Activated CD8-positive, alpha-beta memory T cell treated with anti-CD3 and anti-CD28 coated beads, Interleukin-2, amount 10 ng/mL, durations not matched to agents 7 days and 5 days (primary cell): Measurements from ENCODE around the gene PRRG1. TPM values are rescaled to one million over a fixed set of nuclear protein-coding genes. Genes with fewer than 3 reads are reported as not detected.

Experiments
- ATAC-seq: fragments of 150-1000 bp; cut with Tn5 transposase; one replicate; pipeline ENCODE4 v1.10.0; 2021; ENCODE audit warnings: moderate library complexity
- CTCF ChIA-PET: fragments of 350-600 bp; sonication (Branson Sonifier 250); formaldehyde crosslinking; loops from one replicate; lab custom pipeline; 2021; ENCODE audit warnings: antibody characterized with exemption; lab: Charles Lee
- DNase-seq: peaks from one replicate; pipeline ENCODE4 v3.0.0-alpha.2; 2020
- H3K27ac Mint-ChIP-seq: one replicate; pipeline ENCODE4 v1.8.0; 2021; ENCODE audit warnings: mild to moderate bottlenecking, mixed read lengths
- H3K27me3 Mint-ChIP-seq: one replicate; pipeline ENCODE4 v1.8.0; 2021; ENCODE audit warnings: mixed read lengths
- H3K36me3 Mint-ChIP-seq: one replicate; pipeline ENCODE4 v1.8.0; 2021; ENCODE audit warnings: mild to moderate bottlenecking, mixed read lengths
- H3K4me1 Mint-ChIP-seq: one replicate; pipeline ENCODE4 v1.8.0; 2021; ENCODE audit warnings: mixed read lengths
- H3K4me3 Mint-ChIP-seq: one replicate; pipeline ENCODE4 v1.8.0; 2021; ENCODE audit warnings: mild to moderate bottlenecking, moderate library complexity, mixed read lengths
- H3K9me3 Mint-ChIP-seq: one replicate; pipeline ENCODE4 v1.8.0; 2022; ENCODE audit warnings: low read depth, mixed read lengths
- total RNA-seq, 2 experiments: library from RNA; stranded (reverse); gene quantifications; one replicate each; pipeline ENCODE4 v1.2.3, GENCODE V29; 2021

Gene PRRG1
- total RNA-seq, 2 experiments from 2014 or later: not detected

DNA sequence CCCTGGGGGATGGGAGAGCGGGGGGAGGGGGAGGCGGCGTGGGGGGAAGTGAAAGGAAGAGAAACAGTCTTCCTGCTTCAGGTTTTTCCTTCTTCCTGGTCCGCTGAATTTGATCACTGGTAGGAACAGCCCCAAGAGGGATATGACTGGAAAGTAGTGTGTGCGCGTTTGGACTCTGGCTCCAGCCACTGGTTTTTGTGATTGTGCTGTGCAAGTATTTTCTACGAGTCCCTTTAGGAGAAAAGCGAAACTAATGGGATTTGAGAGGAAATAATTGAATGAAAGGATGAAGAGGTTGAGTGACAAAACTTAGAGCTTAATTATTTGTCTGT lies 836 bp downstream of the PRRG1 start:
- H3K4me3 Mint-ChIP-seq: no peak overlapping the region
- H3K4me1 Mint-ChIP-seq: peaks cover 3% of the 10 kb centered on the region
- H3K9me3 Mint-ChIP-seq: no peaks in the 10 kb centered on the region
- CTCF ChIA-PET: no interaction called here
- H3K27me3 Mint-ChIP-seq: peaks cover 14% of the 10 kb centered on the region
- ATAC-seq (no peak), DNase-seq (no peak)
- H3K27ac Mint-ChIP-seq: no peak overlapping the region
- no peaks in the 10 kb centered on the region for H3K36me3 Mint-ChIP-seq

DNA sequence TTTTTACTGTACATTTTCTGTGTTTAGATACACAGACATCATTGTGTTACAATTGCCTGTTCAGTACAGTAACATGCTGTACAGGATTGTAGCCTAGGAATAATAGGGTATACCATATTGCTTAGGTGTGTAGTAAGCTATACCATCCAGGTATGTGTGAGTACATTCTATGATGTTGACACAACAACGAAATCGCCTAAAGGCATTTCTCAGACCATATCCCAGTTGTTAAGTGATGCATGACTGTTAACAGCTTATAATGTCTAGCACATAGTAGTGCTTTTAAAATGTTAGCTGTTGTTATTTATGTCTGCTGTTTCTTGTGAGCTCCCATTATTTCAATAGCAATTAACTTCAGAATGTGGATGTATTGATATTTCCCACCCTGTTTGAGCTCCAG lies 4.5 kb downstream of the PRRG1 start:
- no peak for DNase-seq
- H3K4me3 Mint-ChIP-seq: no peak overlapping the region
- H3K9me3 Mint-ChIP-seq: no peaks in the 10 kb centered on the region
- H3K27me3 Mint-ChIP-seq: peaks cover 13% of the 10 kb centered on the region
- no peaks in the 10 kb centered on the region for H3K36me3 Mint-ChIP-seq
- peaks cover 3% of the 10 kb centered on the region for H3K4me1 Mint-ChIP-seq
- H3K27ac Mint-ChIP-seq: no peak overlapping the region
- CTCF ChIA-PET: no interaction called here
- ATAC-seq: no peak

DNA sequence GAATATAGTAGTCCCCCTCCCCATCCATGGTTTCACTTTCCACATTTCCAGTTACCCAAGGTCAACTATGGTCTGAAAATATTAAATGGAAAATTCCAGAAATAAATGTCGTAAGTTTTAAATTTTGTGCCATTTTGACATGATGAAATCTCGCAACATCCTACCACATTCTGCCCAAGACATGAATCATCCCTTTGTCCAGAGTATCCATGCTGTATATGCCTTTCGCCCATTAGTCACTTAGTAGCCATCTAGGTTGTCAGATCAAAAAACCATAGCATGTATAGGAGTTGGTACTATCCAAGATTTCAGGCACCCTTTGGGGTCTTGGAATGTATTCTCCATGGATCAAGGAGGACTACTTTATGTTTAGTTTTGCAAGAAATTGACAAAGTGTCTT lies 8.3 kb downstream of the PRRG1 start:
- Mint-ChIP-seq H3K27me3 (no peaks in the 10 kb centered on the region), H3K4me1 (no peaks in the 10 kb centered on the region), H3K36me3 (no peaks in the 10 kb centered on the region), H3K27ac (no peak overlapping the region), H3K9me3 (no peaks in the 10 kb centered on the region), H3K4me3 (no peak overlapping the region)
- DNase-seq: no peak
- CTCF ChIA-PET: no interaction called here
- ATAC-seq: no peak

DNA sequence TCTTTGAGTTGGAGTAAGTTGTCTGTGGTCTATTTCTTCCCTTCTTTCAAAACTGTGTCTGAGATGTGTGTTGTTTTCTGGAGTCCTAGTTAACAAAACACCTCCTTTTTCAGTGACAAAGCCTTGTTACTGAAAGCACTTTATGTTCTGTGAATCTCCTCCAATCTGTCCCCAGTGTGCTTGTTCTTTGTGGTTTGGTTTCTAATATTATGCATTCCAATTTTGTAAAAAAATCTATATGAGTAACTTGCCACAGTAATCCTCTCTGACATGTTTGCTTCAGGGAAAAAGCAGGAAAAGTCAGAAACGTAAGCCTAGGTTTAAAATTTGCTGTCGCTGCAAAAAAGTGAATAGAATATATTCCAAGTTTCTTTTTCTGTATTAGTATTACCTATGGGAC lies 12.4 kb downstream of the PRRG1 start:
- no peaks in the 10 kb centered on the region for H3K36me3 Mint-ChIP-seq
- H3K9me3 Mint-ChIP-seq: no peaks in the 10 kb centered on the region
- no peaks in the 10 kb centered on the region for H3K4me1 Mint-ChIP-seq
- H3K27ac Mint-ChIP-seq: no peak overlapping the region
- no peak overlapping the region for H3K4me3 Mint-ChIP-seq
- ATAC-seq (no peak), DNase-seq (no peak)
- CTCF ChIA-PET: no interaction called here
- no peaks in the 10 kb centered on the region for H3K27me3 Mint-ChIP-seq

DNA sequence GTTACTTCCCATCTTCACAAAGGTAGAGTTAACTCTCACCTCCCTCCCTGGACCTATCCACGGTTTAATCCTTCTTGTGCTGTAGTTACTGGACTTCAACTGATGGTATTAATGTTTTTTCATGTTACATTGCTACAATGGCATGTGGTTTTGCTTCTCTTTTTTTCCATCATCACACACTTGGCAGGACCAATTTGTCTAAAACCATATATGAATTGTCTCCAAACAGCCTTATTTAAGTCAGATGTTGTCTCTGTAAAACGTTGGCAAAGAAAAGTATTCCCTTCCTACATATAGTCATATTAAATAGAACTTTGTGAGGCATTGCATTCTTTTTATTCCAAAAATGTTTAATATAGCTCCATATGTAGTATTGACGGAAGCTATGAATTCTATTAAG lies 15.5 kb downstream of the PRRG1 start:
- H3K27ac Mint-ChIP-seq: no peak overlapping the region
- CTCF ChIA-PET: no interaction called here
- no peaks in the 10 kb centered on the region for H3K9me3 Mint-ChIP-seq
- no peaks in the 10 kb centered on the region for H3K36me3 Mint-ChIP-seq
- H3K27me3 Mint-ChIP-seq: no peaks in the 10 kb centered on the region
- no peak overlapping the region for H3K4me3 Mint-ChIP-seq
- no peaks in the 10 kb centered on the region for H3K4me1 Mint-ChIP-seq
- ATAC-seq (no peak), DNase-seq (no peak)

DNA sequence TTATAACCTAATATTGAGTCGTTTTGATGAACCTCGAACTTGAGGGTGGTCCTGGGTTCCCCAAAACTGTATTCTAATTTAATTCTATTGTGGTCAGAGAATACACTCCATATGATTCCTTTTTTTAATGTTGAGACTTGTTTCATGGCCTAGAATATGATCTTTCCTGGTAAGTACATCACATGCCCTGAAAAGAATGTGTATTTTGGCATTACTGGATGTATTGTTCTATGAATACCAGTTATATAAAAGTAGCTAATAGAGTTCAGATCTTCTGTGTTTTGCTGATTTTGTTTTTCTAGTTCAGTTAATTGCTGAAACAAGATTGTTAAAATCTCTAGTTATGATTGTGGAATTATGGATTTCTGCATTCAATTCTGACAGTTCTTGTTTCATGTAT lies 18.8 kb downstream of the PRRG1 start:
- DNase-seq (no peak), ATAC-seq (no peak)
- no peaks in the 10 kb centered on the region for H3K27me3 Mint-ChIP-seq
- H3K4me3 Mint-ChIP-seq: no peak overlapping the region
- CTCF ChIA-PET: no interaction called here
- H3K9me3 Mint-ChIP-seq: no peaks in the 10 kb centered on the region
- no peaks in the 10 kb centered on the region for H3K4me1 Mint-ChIP-seq
- H3K27ac Mint-ChIP-seq: no peak overlapping the region
- no peaks in the 10 kb centered on the region for H3K36me3 Mint-ChIP-seq

DNA sequence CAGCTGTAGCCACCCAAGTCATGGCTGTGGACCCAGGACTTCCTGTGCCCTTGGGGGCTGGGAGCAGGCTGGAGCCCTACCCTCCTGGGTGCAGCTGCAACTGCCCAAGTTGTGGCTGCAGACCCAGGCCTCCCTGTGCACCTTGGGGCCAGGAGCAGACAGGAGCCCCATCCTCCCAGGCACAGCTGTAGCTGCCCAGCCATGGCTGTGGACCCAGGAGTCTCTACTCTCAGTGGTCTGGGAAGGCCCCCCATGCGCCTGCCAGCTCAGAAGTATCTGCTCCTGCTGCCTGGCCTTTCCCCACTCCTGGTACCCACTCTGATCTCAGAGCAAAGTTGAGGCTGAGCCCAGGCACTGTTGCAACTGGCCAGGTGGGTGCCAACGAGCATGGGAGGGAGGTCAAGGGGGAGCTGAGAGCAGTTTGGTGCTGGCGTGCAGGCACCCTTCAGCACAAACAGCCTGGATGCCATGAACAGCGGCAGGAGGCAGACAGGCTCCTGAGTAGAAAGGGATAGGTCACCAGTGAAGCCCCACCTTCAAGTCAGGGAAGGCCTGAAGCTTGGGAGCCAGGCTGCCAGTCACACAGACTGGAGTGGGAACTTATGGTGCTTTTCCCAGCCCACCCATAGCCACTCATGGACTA lies 21.5 kb downstream of the PRRG1 start:
- CTCF ChIA-PET: no interaction called here
- DNase-seq (no peak), ATAC-seq (no peak)
- H3K27ac Mint-ChIP-seq: no peak overlapping the region
- no peaks in the 10 kb centered on the region for H3K27me3 Mint-ChIP-seq
- no peaks in the 10 kb centered on the region for H3K36me3 Mint-ChIP-seq
- no peaks in the 10 kb centered on the region for H3K4me1 Mint-ChIP-seq
- no peak overlapping the region for H3K4me3 Mint-ChIP-seq
- H3K9me3 Mint-ChIP-seq: no peaks in the 10 kb centered on the region

DNA sequence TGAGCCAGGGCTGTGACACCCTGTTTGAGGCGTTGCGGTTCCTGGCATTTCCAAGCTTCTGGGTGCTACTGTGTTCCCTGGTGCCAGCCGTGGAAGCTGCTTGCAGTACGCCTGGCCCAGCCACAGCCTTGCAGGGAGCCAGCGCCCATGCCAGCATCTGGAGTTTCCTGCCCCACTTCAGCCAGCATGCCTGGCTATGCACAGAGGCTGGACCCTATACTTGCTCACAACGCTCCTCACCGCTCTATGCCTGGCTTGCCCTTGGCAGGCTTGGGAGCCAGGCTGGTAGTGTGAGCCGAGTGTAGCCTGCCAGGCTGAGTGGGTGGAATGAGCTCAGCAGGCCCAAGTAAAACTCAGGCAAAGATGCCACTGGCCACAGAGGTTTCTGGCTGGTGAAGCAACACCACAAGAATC lies 22.4 kb downstream of the PRRG1 start:
- Mint-ChIP-seq H3K4me3 (no peak overlapping the region), H3K9me3 (no peaks in the 10 kb centered on the region), H3K27ac (no peak overlapping the region), H3K4me1 (no peaks in the 10 kb centered on the region), H3K36me3 (no peaks in the 10 kb centered on the region), H3K27me3 (no peaks in the 10 kb centered on the region)
- no peak for DNase-seq
- no peak for ATAC-seq
- CTCF ChIA-PET: no interaction called here

DNA sequence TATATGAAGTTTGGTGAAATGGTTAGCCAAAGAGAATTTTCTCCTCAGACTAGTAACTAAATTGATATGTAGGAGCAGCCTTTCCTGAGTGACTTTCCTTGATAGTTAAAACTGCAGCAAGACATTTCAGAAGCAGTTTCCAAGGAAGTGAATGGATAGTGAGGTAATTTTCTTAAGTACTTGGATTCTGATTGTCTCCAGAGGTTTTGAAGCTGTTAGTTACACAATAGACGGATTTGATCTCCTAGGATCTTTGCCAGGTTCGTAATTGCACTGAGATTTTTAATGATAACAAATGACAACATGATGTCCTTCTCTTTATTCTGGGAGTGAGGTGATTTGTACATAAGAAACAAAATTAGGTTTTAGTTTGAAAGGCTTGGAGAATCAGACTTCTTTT lies 29.2 kb downstream of the PRRG1 start:
- Mint-ChIP-seq H3K4me1 (no peaks in the 10 kb centered on the region), H3K9me3 (no peaks in the 10 kb centered on the region), H3K27ac (no peak overlapping the region), H3K36me3 (no peaks in the 10 kb centered on the region), H3K4me3 (no peak overlapping the region), H3K27me3 (no peaks in the 10 kb centered on the region)
- CTCF ChIA-PET: no interaction called here
- DNase-seq (no peak), ATAC-seq (no peak)

DNA sequence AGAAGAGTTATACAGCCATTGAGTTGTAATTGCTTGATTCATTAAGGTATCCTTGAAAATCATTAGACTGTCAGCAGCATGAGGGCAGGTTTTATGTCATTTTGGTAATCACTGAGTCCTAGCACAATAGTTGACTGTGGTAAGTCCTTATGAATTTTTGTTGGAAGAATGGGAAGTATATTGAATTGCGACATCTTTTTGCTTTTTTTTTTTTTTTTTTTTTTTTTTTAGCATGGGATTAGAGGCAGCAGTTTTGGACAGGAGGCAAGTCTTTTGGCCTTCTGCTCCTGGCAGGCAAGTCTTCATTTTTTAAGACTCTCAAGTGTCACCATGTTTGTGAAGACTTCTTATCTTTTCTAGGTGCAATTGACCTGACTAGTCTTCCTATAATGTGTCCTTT lies 29.7 kb downstream of the PRRG1 start:
- CTCF ChIA-PET: no interaction called here
- H3K4me1 Mint-ChIP-seq: no peaks in the 10 kb centered on the region
- no peak for DNase-seq
- H3K36me3 Mint-ChIP-seq: no peaks in the 10 kb centered on the region
- no peak overlapping the region for H3K27ac Mint-ChIP-seq
- no peak for ATAC-seq
- H3K9me3 Mint-ChIP-seq: no peaks in the 10 kb centered on the region
- H3K27me3 Mint-ChIP-seq: no peaks in the 10 kb centered on the region
- no peak overlapping the region for H3K4me3 Mint-ChIP-seq

DNA sequence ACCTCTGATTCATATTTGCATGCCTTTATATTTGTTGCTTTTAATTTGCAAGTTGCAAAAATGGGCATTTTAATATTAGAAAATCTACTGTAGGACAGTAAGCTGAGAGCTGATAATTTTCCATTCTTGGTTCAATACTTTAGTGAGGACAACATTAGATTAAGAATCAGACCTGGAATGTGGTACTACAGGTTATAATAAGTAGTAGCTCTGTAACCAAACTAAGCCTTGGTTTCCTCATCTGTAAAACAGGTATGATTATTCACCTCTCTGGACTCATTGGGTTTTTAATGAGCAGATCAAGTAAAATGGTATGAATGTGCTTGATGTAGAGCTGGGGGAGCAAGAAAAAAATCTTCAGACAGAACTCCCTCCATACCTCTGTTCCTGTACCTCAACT lies 31.1 kb downstream of the PRRG1 start:
- no peaks in the 10 kb centered on the region for H3K4me1 Mint-ChIP-seq
- H3K9me3 Mint-ChIP-seq: no peaks in the 10 kb centered on the region
- ATAC-seq: no peak
- no peaks in the 10 kb centered on the region for H3K36me3 Mint-ChIP-seq
- H3K4me3 Mint-ChIP-seq: no peak overlapping the region
- no peaks in the 10 kb centered on the region for H3K27me3 Mint-ChIP-seq
- no peak for DNase-seq
- CTCF ChIA-PET: no interaction called here
- H3K27ac Mint-ChIP-seq: no peak overlapping the region

DNA sequence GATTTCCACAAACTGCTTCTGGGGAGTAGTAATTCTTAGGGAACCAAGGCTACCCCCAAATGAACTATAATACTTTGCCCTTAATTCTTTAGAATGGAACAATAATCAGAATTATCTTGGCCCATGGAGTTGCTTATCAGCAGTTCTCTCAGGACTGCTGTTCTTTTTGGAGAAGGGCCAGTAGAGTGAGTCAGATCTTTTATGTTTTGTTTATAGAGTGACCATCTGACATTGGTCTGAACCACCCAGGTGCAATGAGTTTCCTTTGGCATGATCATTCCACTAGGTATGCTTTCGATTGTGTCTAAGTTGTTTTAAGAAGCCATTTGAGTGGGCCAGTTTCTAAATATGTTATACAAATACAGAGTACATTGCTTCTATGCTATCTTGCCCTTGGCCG lies 31.8 kb downstream of the PRRG1 start:
- Mint-ChIP-seq H3K27me3 (no peaks in the 10 kb centered on the region), H3K4me3 (no peak overlapping the region), H3K4me1 (no peaks in the 10 kb centered on the region), H3K36me3 (no peaks in the 10 kb centered on the region), H3K27ac (no peak overlapping the region), H3K9me3 (no peaks in the 10 kb centered on the region)
- no peak for DNase-seq
- ATAC-seq: no peak
- CTCF ChIA-PET: no interaction called here

DNA sequence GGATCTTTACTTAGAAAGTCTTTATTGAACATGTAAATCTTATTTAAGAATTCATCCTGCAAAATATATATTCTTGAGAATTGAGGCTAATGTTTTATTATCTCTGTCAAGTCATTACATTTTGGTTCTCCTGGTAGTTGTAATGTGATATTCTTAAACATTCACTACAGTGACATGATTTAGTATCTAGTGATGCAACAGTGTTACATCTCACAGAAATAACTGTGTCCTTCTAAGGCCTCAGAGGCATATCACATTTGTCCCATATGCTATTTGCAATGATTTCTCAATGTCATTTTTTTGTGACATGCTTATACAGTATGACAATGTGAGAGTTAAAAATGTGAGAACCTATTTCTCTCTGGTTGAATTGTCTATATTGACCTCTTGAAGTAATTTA lies 34.1 kb downstream of the PRRG1 start:
- CTCF ChIA-PET: no interaction called here
- Mint-ChIP-seq H3K27ac (no peak overlapping the region), H3K27me3 (no peaks in the 10 kb centered on the region), H3K9me3 (no peaks in the 10 kb centered on the region), H3K4me3 (no peak overlapping the region), H3K4me1 (no peaks in the 10 kb centered on the region), H3K36me3 (no peaks in the 10 kb centered on the region)
- ATAC-seq: no peak
- no peak for DNase-seq

DNA sequence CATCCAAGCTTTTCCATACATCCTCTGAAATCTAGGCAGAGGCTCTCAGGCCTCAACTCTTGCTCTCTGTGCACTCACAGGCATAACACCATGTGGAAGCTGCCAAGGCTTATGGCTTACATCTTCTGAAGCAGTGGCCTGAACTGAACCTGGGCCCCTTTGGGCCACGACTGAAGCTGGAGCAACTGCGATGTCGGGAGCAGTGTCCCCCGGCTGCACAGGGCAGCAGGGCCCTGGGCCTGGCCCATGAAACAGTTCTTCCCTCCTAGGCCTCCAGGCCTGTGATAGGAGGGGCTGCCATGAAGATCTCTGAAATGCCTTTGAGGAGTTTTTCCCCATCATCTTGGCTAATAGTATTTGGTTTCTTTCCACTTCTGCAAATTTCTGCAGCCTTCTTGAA lies 39.2 kb downstream of the PRRG1 start:
- ATAC-seq (no peak), DNase-seq (no peak)
- H3K27me3 Mint-ChIP-seq: no peaks in the 10 kb centered on the region
- no peak overlapping the region for H3K27ac Mint-ChIP-seq
- CTCF ChIA-PET: no interaction called here
- no peaks in the 10 kb centered on the region for H3K9me3 Mint-ChIP-seq
- no peaks in the 10 kb centered on the region for H3K36me3 Mint-ChIP-seq
- no peaks in the 10 kb centered on the region for H3K4me1 Mint-ChIP-seq
- H3K4me3 Mint-ChIP-seq: no peak overlapping the region

DNA sequence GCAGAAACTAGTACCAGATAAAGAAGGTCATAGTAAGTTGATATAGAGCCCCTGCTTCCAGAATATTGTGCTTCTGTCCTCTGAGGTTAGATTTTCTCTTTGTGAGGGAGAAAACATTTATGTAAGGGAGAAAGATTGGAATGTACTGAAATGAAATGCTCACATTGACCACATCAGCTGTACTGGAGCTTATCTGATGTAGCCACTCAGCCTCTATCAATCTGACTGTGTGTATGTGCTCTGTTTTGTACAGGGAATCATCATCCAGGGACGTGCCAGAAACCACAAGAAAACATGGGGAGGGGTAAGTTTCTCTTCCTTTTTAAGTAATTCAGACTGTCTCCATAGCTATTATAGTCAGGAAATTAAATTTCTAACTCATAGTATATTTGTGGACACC lies 56.8 kb downstream of the PRRG1 start:
- Mint-ChIP-seq H3K36me3 (no peaks in the 10 kb centered on the region), H3K4me3 (no peak overlapping the region), H3K9me3 (no peaks in the 10 kb centered on the region), H3K27ac (no peak overlapping the region), H3K4me1 (no peaks in the 10 kb centered on the region), H3K27me3 (no peaks in the 10 kb centered on the region)
- ATAC-seq (no peak), DNase-seq (no peak)
- CTCF ChIA-PET: no interaction called here
